Measurements from ENCODE around the gene PCNA.

Gene PCNA

DNA sequence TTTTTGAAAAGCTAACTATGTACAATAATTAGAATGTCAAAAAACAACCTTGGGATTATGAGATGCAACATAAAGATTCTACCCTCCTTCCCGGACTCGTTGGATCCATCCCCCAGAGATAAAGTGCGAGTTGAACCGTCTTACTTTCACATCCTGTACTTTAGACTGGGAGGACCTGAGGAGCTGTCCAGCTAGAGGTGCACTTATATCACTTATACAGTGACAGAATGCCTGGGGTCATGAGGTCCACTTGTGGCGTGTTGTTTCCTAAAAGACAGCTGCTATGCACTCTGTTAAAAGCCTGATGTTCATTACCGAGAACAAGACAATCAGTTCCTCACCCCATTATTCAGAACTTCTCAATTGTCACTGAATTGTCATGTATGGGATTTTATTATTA is 9.1 kb upstream of the PCNA start:
- Histone ChIP-seq H3K4me1 (ENCODE audit: control insufficient read depth in 1 of 2, insufficient read depth in 1 of 2, low read depth in 1 of 2, low read length in 1 of 2) (peaks cover 24 to 26% of the 10 kb centered on the region in 2 experiments), H3K36me3 (peaks cover 3% of the 10 kb centered on the region), H3K4me3 (ENCODE audit: low read depth in 1 of 2, low read length in 1 of 2) (no peak overlapping the region), H3K27ac (no peak overlapping the region), H3K9me3 (no peaks in the 10 kb centered on the region), H3K27me3 (no peaks in the 10 kb centered on the region)
- TF ChIP-seq, protein P1, sequence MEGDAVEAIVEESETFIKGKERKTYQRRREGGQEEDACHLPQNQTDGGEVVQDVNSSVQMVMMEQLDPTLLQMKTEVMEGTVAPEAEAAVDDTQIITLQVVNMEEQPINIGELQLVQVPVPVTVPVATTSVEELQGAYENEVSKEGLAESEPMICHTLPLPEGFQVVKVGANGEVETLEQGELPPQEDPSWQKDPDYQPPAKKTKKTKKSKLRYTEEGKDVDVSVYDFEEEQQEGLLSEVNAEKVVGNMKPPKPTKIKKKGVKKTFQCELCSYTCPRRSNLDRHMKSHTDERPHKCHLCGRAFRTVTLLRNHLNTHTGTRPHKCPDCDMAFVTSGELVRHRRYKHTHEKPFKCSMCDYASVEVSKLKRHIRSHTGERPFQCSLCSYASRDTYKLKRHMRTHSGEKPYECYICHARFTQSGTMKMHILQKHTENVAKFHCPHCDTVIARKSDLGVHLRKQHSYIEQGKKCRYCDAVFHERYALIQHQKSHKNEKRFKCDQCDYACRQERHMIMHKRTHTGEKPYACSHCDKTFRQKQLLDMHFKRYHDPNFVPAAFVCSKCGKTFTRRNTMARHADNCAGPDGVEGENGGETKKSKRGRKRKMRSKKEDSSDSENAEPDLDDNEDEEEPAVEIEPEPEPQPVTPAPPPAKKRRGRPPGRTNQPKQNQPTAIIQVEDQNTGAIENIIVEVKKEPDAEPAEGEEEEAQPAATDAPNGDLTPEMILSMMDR (IDR thresholded peaks at IDR 0.05), result no peak

DNA sequence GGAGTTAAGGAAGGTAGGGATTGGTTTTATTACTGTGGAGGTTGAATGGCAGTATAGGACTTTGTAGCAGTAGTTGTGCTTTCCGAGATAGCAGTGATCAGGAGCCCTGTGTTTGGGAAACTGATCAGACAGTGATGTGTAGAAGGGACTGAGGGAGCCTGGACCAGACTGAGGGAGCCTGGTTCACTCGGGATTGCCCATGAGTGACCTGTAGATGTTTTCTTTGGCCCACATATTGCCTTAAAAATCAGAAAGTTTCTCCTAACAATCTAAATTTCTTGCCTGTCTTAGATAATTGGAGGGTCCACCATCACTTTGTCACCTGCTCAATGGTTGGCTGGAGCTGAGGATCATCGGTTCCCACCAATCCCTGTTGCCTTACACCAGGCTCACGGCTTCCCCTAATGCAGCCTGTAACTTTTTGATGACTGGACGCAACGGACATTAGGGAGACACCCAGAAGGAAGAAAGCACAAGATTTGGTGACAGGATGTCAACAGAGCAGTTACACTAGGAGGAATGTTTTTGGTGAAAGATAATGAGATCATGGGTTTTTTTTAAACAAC is 8.2 kb upstream of the PCNA start:
- peaks cover 3% of the 10 kb centered on the region for H3K36me3 ChIP-seq
- no peaks in the 10 kb centered on the region for H3K27me3 ChIP-seq
- H3K4me1 ChIP-seq (ENCODE audit: control insufficient read depth in 1 of 2, insufficient read depth in 1 of 2, low read depth in 1 of 2, low read length in 1 of 2), result peaks cover 24 to 26% of the 10 kb centered on the region in 2 experiments
- peak overlapping the region; percentile 95 to 98 for H3K4me3 ChIP-seq (ENCODE audit: low read depth in 1 of 2, low read length in 1 of 2)
- H3K27ac ChIP-seq, result peak overlapping the region; percentile 98
- TF ChIP-seq, protein P1 (IDR thresholded peaks at IDR 0.05), result no peak
- H3K9me3 ChIP-seq, result no peaks in the 10 kb centered on the region

DNA sequence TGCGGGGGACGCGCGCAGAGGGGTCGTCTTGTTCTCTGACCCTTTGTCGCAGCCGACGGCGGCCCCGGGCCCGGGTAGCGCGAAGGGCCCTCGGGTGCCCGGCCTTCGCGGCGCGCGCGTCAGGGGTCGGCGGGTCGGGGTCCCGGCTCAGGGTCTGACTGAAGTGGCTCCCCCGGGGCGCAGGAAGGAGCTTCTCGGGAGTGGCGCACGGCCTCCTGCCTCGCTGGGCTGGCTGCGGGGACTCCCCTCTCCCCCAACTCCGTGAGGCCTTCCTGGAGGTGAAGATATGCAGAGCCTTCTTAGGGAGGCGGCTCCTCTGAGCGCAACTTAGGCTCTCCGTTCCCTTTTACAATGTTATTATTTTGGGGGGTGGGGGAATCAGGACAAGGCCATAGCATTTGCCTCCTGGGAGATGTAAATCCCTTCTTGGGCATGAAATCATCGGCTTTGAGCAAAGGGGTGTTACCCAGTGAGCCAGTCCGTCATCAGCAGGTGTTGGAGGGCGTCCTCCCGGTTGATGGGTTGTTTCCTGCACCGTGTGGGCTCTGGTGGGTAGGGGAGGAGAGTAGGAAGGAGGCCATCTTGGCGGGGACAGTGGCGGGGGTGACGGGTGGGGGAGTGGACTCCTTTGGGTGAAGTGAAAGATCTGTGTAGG is 7.6 kb upstream of the PCNA start:
- peaks cover 3% of the 10 kb centered on the region for H3K36me3 ChIP-seq
- peak overlapping the region; percentile 95 to 98 for H3K4me3 ChIP-seq (ENCODE audit: low read depth in 1 of 2, low read length in 1 of 2)
- H3K27me3 ChIP-seq, result no peaks in the 10 kb centered on the region
- H3K4me1 ChIP-seq (ENCODE audit: control insufficient read depth in 1 of 2, insufficient read depth in 1 of 2, low read depth in 1 of 2, low read length in 1 of 2), result peaks cover 24 to 26% of the 10 kb centered on the region in 2 experiments
- H3K27ac ChIP-seq, result peak overlapping the region; percentile 98
- H3K9me3 ChIP-seq, result no peaks in the 10 kb centered on the region
- TF ChIP-seq, protein P1 (IDR thresholded peaks at IDR 0.05), result no peak

DNA sequence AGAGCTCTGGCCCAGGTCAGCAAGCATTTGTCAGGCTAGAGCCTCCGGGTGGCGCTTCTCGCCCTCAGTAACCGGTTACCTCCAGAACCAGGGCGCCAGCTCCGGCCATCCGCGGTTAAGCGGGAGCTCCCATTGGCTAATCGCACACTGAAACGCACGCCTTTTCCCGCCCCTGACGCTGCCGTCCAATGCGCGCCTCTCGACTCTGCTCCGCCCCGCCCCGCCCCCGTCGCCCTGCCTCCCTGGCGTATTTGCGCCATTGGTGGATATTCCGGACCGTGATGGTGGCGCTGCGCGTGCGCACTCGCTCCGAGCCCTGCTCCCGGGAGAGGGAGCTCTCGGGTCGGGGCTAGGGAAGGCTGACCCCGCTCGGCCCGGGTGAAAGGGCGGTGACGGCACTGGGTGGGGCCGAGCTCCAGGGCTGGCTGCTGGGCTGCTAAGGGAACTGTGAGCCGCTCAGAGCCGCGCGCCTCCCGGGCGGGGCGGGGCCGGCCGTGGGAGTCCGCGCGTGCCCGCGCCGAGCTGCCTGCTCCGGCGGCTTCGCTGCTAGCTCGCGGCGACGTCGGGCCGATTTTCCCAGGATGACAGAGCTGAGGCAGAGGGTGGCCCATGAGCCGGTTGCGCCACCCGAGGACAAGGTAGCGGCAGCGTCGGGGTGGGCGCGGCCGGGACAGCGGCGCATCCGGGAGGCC is 6.9 kb upstream of the PCNA start, which contains the start of gene CDS2:
Gene CDS2, plus strand, starts transcription at position 497 of the 692 bp plus-strand sequence. Its CDS starts 85 bp downstream, at position 582.
- peak within 1 kb of the TSS; percentile 95 to 98 for H3K4me3 ChIP-seq (ENCODE audit: low read depth in 1 of 2, low read length in 1 of 2)
- TF ChIP-seq, protein P1 (IDR thresholded peaks at IDR 0.05), result peak; percentile 92
- no peaks in the 10 kb centered on the region for H3K9me3 ChIP-seq
- no peaks in the 10 kb centered on the region for H3K27me3 ChIP-seq
- H3K27ac ChIP-seq, result peak within 1 kb of the TSS; percentile 98
- peaks cover 24 to 26% of the 10 kb centered on the region in 2 experiments for H3K4me1 ChIP-seq (ENCODE audit: control insufficient read depth in 1 of 2, insufficient read depth in 1 of 2, low read depth in 1 of 2, low read length in 1 of 2)
- H3K36me3 ChIP-seq, result peaks cover 3% of the 10 kb centered on the region

DNA sequence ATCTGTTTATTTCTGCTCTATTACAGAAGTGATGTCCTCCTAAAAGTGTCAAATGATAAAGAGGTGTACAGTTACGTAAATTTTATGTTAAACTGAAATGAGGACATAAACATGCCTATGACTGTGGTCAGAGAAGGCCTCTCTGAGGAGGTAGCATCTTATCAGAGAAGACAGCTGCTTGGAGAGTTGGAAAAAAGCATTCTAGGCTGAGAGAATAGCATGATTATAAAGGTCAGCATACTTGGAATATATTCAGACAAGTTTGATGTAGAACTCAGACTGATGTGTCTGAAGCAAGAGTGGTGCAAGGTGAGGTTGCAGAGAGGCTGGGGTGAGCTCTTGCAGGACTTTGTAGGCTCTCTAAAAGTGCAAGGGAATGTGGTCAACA is 3.1 kb upstream of the PCNA start:
- no peaks in the 10 kb centered on the region for H3K9me3 ChIP-seq
- H3K27me3 ChIP-seq, result no peaks in the 10 kb centered on the region
- no peak overlapping the region for H3K4me3 ChIP-seq (ENCODE audit: low read depth in 1 of 2, low read length in 1 of 2)
- H3K27ac ChIP-seq, result no peak overlapping the region
- TF ChIP-seq, protein P1 (IDR thresholded peaks at IDR 0.05), result no peak
- H3K4me1 ChIP-seq (ENCODE audit: control insufficient read depth in 1 of 2, insufficient read depth in 1 of 2, low read depth in 1 of 2, low read length in 1 of 2), result peaks cover 37 to 41% of the 10 kb centered on the region in 2 experiments
- H3K36me3 ChIP-seq, result no peaks in the 10 kb centered on the region
